ENCODE data around the gene BFAR. TPM values are rescaled to one million over a fixed set of nuclear protein-coding genes. Genes with fewer than 3 reads are reported as not detected.
A peak's percentile ranks its signal among the peaks of the same experiment; 100 is the strongest.

Gene BFAR
- total RNA-seq, 1 donor from 2014 or later, result 76.1 TPM

DNA sequence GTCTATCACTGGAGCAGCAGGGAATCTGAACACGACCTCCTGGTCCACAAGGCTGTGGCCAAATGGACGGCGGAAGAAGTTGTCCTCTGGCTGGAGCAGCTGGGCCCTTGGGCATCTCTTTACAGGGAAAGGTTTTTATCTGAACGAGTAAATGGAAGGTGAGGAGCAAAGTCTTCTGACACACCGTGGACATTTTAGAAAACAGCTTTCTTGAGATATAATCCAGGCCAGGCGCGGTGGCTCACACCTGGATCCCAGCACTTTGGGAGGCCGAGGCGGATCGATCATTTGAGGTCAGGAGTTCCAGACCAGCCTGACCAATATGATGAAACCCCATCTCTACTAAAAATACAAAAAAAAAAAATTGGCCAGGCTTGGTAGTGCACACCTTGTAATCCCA is 17.1 kb downstream of the BFAR start:
- Mint-ChIP-seq H3K4me1 (ENCODE audit: low read depth) (no peaks in the 10 kb centered on the region), H3K27ac (no peak overlapping the region), H3K9me3 (ENCODE audit: low read depth) (no peaks in the 10 kb centered on the region), H3K27me3 (no peaks in the 10 kb centered on the region), H3K36me3 (ENCODE audit: insufficient read depth) (peaks cover 27% of the 10 kb centered on the region), H3K4me3 (ENCODE audit: low read depth) (no peak overlapping the region)
- TF ChIP-seq, protein P1, sequence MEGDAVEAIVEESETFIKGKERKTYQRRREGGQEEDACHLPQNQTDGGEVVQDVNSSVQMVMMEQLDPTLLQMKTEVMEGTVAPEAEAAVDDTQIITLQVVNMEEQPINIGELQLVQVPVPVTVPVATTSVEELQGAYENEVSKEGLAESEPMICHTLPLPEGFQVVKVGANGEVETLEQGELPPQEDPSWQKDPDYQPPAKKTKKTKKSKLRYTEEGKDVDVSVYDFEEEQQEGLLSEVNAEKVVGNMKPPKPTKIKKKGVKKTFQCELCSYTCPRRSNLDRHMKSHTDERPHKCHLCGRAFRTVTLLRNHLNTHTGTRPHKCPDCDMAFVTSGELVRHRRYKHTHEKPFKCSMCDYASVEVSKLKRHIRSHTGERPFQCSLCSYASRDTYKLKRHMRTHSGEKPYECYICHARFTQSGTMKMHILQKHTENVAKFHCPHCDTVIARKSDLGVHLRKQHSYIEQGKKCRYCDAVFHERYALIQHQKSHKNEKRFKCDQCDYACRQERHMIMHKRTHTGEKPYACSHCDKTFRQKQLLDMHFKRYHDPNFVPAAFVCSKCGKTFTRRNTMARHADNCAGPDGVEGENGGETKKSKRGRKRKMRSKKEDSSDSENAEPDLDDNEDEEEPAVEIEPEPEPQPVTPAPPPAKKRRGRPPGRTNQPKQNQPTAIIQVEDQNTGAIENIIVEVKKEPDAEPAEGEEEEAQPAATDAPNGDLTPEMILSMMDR (IDR thresholded peaks at IDR 0.05; ENCODE audit: unreplicated experiment), result no peak
- no peak for DNase-seq (ENCODE audit: low spot score, unreplicated experiment)

DNA sequence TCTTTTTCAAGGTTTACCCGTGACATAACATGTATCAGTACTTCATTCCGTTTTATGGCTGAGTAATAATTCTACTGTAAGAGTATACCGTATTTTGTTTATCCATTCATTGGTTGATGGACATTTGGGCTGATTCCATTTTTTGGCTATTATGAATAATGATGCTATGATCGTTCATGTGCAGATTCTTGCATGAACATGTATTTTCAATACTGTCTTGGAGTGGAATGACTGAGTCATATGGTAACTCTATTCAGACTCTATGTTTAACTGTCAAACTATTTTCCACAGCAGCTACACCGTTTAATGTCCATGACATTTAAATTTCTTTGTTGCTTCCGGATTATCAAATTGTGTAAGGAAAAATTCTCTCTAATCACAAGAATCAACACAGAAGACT is 17.9 kb downstream of the BFAR start:
- H3K4me3 Mint-ChIP-seq (ENCODE audit: low read depth), result no peak overlapping the region
- H3K4me1 Mint-ChIP-seq (ENCODE audit: low read depth), result peaks cover 1% of the 10 kb centered on the region
- no peaks in the 10 kb centered on the region for H3K9me3 Mint-ChIP-seq (ENCODE audit: low read depth)
- TF ChIP-seq, protein P1 (IDR thresholded peaks at IDR 0.05; ENCODE audit: unreplicated experiment), result no peak
- H3K27ac Mint-ChIP-seq, result peak overlapping the region; percentile 78
- DNase-seq (ENCODE audit: low spot score, unreplicated experiment), result no peak
- peaks cover 27% of the 10 kb centered on the region for H3K36me3 Mint-ChIP-seq (ENCODE audit: insufficient read depth)
- H3K27me3 Mint-ChIP-seq, result no peaks in the 10 kb centered on the region

DNA sequence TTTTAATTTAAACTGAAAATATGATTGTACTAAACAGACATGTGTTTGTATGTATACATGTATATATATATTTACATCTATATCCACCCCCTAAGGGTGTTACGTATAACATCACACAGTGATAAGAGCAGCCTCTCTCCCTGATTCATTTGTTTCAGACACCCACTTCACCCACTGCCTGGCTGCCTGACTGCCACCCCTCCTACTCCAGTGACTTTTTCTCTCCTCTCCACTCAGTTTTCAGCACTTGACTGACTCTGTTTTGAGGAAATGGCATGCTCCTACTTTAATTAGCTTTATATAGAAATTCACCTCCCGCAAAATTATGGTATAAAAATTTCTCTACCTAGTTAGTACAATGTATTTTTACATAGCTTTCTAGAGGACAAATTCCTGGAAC is 20.0 kb downstream of the BFAR start:
- no peak overlapping the region for H3K4me3 Mint-ChIP-seq (ENCODE audit: low read depth)
- peaks cover 14% of the 10 kb centered on the region for H3K4me1 Mint-ChIP-seq (ENCODE audit: low read depth)
- peaks cover 30% of the 10 kb centered on the region for H3K36me3 Mint-ChIP-seq (ENCODE audit: insufficient read depth)
- no peaks in the 10 kb centered on the region for H3K9me3 Mint-ChIP-seq (ENCODE audit: low read depth)
- DNase-seq (ENCODE audit: low spot score, unreplicated experiment), result no peak
- H3K27ac Mint-ChIP-seq, result no peak overlapping the region
- TF ChIP-seq, protein P1 (IDR thresholded peaks at IDR 0.05; ENCODE audit: unreplicated experiment), result no peak
- H3K27me3 Mint-ChIP-seq, result no peaks in the 10 kb centered on the region

DNA sequence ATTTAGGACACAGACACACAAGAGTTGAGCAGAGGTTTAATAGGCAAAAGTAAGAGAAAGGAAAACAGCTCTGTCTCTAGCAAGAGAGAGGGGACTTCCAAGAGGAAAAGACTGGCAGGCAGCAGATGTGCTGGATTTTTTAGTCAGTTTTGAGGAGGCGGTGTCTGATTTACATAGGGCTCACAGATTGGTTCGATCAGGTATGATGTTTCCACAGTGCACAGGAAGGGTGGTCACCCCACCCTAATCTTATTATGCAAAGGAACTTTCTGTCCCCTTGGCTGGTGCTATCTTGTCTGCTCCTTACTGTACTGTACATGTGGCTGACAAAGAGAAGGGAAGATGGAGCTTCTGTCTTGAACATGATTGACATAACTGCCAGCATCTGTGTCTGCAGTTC is 25.3 kb downstream of the BFAR start:
- peaks cover 6% of the 10 kb centered on the region for H3K9me3 Mint-ChIP-seq (ENCODE audit: low read depth)
- TF ChIP-seq, protein P1 (IDR thresholded peaks at IDR 0.05; ENCODE audit: unreplicated experiment), result no peak
- H3K27ac Mint-ChIP-seq, result peak overlapping the region; percentile 69
- H3K4me1 Mint-ChIP-seq (ENCODE audit: low read depth), result peaks cover 27% of the 10 kb centered on the region
- H3K4me3 Mint-ChIP-seq (ENCODE audit: low read depth), result no peak overlapping the region
- H3K27me3 Mint-ChIP-seq, result no peaks in the 10 kb centered on the region
- DNase-seq (ENCODE audit: low spot score, unreplicated experiment), result no peak
- peaks cover 32% of the 10 kb centered on the region for H3K36me3 Mint-ChIP-seq (ENCODE audit: insufficient read depth)

DNA sequence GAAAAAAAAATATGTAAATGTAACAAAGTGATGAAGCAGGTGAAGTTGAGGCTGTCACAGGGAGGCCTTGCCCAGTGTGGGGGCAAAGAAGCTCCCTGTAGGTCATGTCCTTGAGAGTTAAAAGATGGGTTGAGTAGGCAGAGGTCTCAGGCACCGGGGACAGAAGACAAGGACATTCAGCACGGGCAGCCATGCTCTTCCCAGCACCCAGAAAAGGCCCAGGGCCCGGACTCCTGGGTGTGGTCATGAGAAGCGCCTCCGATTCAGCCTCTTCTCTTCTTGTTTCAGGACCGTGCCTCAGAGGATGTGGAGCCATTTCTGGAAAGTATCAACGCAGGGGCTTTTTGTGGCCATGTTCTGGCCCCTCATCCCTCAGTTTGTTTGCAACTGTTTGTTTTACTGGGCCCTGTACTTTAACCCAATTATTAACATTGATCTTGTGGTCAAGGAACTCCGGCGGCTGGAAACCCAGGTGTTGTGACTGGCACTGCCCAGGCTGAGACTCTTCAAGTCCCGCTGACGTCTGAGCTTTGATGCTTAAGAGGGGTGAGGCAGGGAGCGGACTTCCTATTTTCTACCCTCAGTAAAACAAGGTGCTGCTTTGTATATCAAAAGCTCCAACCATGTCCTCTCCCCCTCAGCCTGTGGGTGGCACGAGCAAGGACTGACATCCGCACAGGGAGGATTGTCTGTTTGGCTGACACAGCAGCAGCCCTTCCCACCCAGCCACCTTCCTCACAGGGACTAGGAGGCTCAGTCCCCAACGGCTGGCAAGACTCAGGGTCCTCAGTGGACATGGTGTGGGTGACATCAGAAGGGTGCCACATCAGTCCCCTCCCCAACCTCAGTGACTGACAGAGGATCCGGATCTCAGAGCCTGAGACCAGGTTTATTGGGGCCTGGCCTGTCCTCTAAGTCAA is 34.9 kb downstream of the BFAR start:
- H3K36me3 Mint-ChIP-seq (ENCODE audit: insufficient read depth), result peaks cover 24% of the 10 kb centered on the region
- DNase-seq (ENCODE audit: low spot score, unreplicated experiment), result no peak
- H3K4me1 Mint-ChIP-seq (ENCODE audit: low read depth), result peaks cover 9% of the 10 kb centered on the region
- H3K4me3 Mint-ChIP-seq (ENCODE audit: low read depth), result no peak overlapping the region
- H3K27ac Mint-ChIP-seq, result peak overlapping the region; percentile 57
- no peaks in the 10 kb centered on the region for H3K9me3 Mint-ChIP-seq (ENCODE audit: low read depth)
- TF ChIP-seq, protein P1 (IDR thresholded peaks at IDR 0.05; ENCODE audit: unreplicated experiment), result no peak
- no peaks in the 10 kb centered on the region for H3K27me3 Mint-ChIP-seq

Measured in progenitor cell of endocrine pancreas (in vitro differentiated cells).